ENCODE results near the gene NT5E. TPM values are rescaled to one million over a fixed set of nuclear protein-coding genes. Genes with fewer than 3 reads are reported as not detected.

NT5E gene
- total RNA-seq: 43.4 and 123 TPM in 2 replicates

GRCh38 chr6:85449818-85450759 is at the start of gene NT5E:
Gene NT5E (plus strand): TSS chr6:85450083. CDS start chr6:85450140, 57 bp downstream.
- DNase-seq (ENCODE audit: low read depth in 2 of 2): peak in 1 of 2 donors; percentile 71

- DNase-seq (ENCODE audit: low read depth in 2 of 2): peak in 1 of 2 donors; percentile 12
These were observed 49.6 kb upstream of the NT5E start for GRCh38 chr6:85400331-85400730.

GRCh38 chr6:85401186-85402021 is 48.5 kb upstream of the NT5E start:
- DNase-seq (ENCODE audit: low read depth in 2 of 2): no peak

- DNase-seq (ENCODE audit: low read depth in 2 of 2): peak in 1 of 2 donors; percentile 12
These were observed 47.8 kb upstream of the NT5E start for GRCh38 chr6:85402071-85402470.

GRCh38 chr6:85402922-85403321 is 47.0 kb upstream of the NT5E start:
- no peak for DNase-seq (ENCODE audit: low read depth in 2 of 2)

- peak in 1 of 2 donors; percentile 82 for DNase-seq (ENCODE audit: low read depth in 2 of 2)
These were observed 46.4 kb upstream of the NT5E start for GRCh38 chr6:85403331-85404015.

GRCh38 chr6:85404016-85404563 is 45.8 kb upstream of the NT5E start:
- peak in 1 of 2 donors; percentile 18 for DNase-seq (ENCODE audit: low read depth in 2 of 2)

- peak in 1 of 2 donors; percentile 89 for DNase-seq (ENCODE audit: low read depth in 2 of 2)
These were observed 45.2 kb upstream of the NT5E start for GRCh38 chr6:85404564-85405174.

GRCh38 chr6:85405175-85405852 is 44.6 kb upstream of the NT5E start:
- DNase-seq (ENCODE audit: low read depth in 2 of 2): peak in 1 of 2 donors; percentile 70

GRCh38 chr6:85405853-85406198 is 44.1 kb upstream of the NT5E start:
- DNase-seq (ENCODE audit: low read depth in 2 of 2): peak in 1 of 2 donors; percentile 12

GRCh38 chr6:85406641-85407075 is 43.2 kb upstream of the NT5E start:
- DNase-seq (ENCODE audit: low read depth in 2 of 2): no peak

- no peak for DNase-seq (ENCODE audit: low read depth in 2 of 2)
These were observed 41.8 kb upstream of the NT5E start for GRCh38 chr6:85408039-85408438.

GRCh38 chr6:85412911-85413430 is 36.9 kb upstream of the NT5E start:
- DNase-seq (ENCODE audit: low read depth in 2 of 2): no peak

GRCh38 chr6:85416049-85416448 is 33.8 kb upstream of the NT5E start:
- DNase-seq (ENCODE audit: low read depth in 2 of 2): no peak

GRCh38 chr6:85416766-85417165 is 33.1 kb upstream of the NT5E start:
- no peak for DNase-seq (ENCODE audit: low read depth in 2 of 2)

- DNase-seq (ENCODE audit: low read depth in 2 of 2): no peak
These were observed 32.5 kb upstream of the NT5E start for GRCh38 chr6:85417336-85417735.

- DNase-seq (ENCODE audit: low read depth in 2 of 2): peak in 1 of 2 donors; percentile 34
These were observed 31.8 kb upstream of the NT5E start for GRCh38 chr6:85418059-85418458.

- no peak for DNase-seq (ENCODE audit: low read depth in 2 of 2)
These were observed 30.7 kb upstream of the NT5E start for GRCh38 chr6:85419046-85419759.

- DNase-seq (ENCODE audit: low read depth in 2 of 2): no peak
These were observed 29.3 kb upstream of the NT5E start for GRCh38 chr6:85420551-85420950.
